Astrocyte (in vitro differentiated cells and primary cell): ENCODE data around the gene CTNNA3.

Source experiments
- CTCF ChIP-seq: IDR thresholded peaks from 2 replicates; pipeline ENCODE4 v1.5.1; 2011; ENCODE audit warnings: low read depth, mild to moderate bottlenecking, inconsistent platforms, low read length, moderate library complexity; ENCODE audit not compliant: insufficient read depth
- EZH2 ChIP-seq: IDR thresholded peaks from 2 replicates; pipeline ENCODE4 v1.6.1; 2012; ENCODE audit warnings: mild to moderate bottlenecking, low read length, inconsistent platforms; ENCODE audit not compliant: insufficient read depth

GRCh38 chr10:67077376-67077775, 618.6 kb downstream of the CTNNA3 start:
- TF ChIP-seq CTCF (no peak), EZH2 (no peak)
